BLaER1 treated with 17β-estradiol and CSF1 and Interleukin-3, amounts not matched to agents 10 nM and 100 nM (cell line): ENCODE results near the gene TRIM49C.
"Not testable (repeated sequence)": the region's sequence is repeated elsewhere in the genome, so short reads cannot be mapped to it uniquely, and the experiment has no call there.

ENCODE experiments used
- H3K27ac ChIP-seq, 11 experiments: shearing (Covaris generic); formaldehyde crosslinking; 2 replicates each; pipeline ENCODE4 v1.8.1; 2022
- H3K27me3 ChIP-seq, 11 experiments: shearing (Covaris generic); formaldehyde crosslinking; 2 replicates each; pipeline ENCODE4 v1.8.1; 2022
- H3K36me3 ChIP-seq, 11 experiments: shearing (Covaris generic); formaldehyde crosslinking; 2 replicates each; pipeline ENCODE4 v1.8.1; 2022
- H3K4me1 ChIP-seq, 10 experiments: shearing (Covaris generic); formaldehyde crosslinking; 2 replicates each; pipeline ENCODE4 v1.8.1; 2022
- H3K4me2 ChIP-seq, 11 experiments: shearing (Covaris generic); formaldehyde crosslinking; 2 replicates each; pipeline ENCODE4 v1.8.1; 2022
- H3K4me3 ChIP-seq, 10 experiments: shearing (Covaris generic); formaldehyde crosslinking; 2 replicates each; pipeline ENCODE4 v1.8.1; 2022
- H3K9ac ChIP-seq, 11 experiments: shearing (Covaris generic); formaldehyde crosslinking; 2 replicates each; pipeline ENCODE4 v1.8.1; 2022
- H3K9me3 ChIP-seq, 11 experiments: shearing (Covaris generic); formaldehyde crosslinking; replicated peaks in 1 of 11; 2 replicates each; pipeline ENCODE4 v1.8.1; 2022
- H4K20me1 ChIP-seq, 11 experiments: shearing (Covaris generic); formaldehyde crosslinking; 2 replicates each; pipeline ENCODE4 v1.8.1; 2022

TRIM49C gene

DNA sequence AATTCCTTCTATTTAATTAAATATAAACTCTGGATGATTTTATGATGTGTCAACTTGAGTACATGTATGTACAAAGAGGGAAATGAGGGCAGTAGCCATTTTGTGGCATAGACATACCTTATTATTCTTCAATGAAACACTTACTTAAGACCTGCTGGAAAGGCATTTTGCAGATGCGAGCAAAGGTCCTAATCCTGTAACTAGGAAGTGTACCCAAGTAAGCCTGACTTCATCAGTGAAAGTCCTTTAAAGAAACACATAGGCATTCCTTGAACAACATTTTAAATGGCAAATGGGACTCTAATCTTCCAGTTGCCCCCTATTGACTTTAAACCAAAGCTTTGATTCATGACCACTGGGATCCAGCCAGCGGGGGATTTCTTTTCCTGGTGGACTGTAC, at the start of gene TRIM49C:
Gene TRIM49C (plus strand): TSS at position 301 of the 400 bp plus-strand sequence. CDS start 4,106 bp downstream, outside the sequence.
- H3K4me2 ChIP-seq, H3K27me3 ChIP-seq, H3K9ac ChIP-seq, H3K36me3 ChIP-seq, H3K4me3 ChIP-seq, H3K9me3 ChIP-seq, H4K20me1 ChIP-seq, H3K4me1 ChIP-seq, H3K27ac ChIP-seq: not testable (repeated sequence)

GRCh38 chr11:90024184-90024583, 6.7 kb upstream of the TRIM49C start:
- H3K36me3 ChIP-seq, H4K20me1 ChIP-seq, H3K27me3 ChIP-seq, H3K9ac ChIP-seq, H3K4me2 ChIP-seq, H3K4me3 ChIP-seq, H3K4me1 ChIP-seq, H3K9me3 ChIP-seq, H3K27ac ChIP-seq: not testable (repeated sequence)

DNA sequence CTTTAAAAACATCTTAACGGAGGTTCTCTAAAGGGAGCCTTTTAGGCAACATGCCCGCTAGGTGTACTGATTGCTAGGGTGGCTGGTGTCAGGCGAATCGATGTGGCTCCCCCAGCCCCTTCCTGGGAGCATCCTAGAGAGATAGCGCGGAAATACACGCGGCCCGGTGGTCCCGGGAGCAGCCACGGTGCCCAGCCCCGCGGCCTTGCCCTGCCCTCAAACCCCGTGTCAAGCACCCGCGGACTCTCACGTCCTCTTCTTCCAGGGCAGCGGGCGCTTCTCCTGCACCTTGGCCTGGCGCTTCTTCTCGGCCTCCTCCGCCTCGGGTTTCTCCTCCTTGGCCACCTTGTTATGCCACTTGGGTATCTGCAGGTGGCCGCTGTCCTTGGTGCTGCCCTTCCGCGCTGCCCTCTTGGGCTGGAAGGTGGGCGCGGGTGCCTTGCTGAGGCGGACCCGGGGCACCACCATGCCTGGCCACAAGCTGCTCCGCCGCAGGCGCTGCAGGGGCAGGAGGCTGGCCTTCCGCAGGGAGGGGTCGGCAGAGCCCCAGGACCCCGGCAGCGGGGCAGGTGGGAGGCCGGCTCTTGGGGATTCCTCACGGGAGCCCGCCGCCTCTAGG, 20.8 kb downstream of the TRIM49C start:
- not testable (repeated sequence) for H3K9ac ChIP-seq, H3K4me1 ChIP-seq, H4K20me1 ChIP-seq, H3K9me3 ChIP-seq, H3K4me2 ChIP-seq, H3K36me3 ChIP-seq, H3K27me3 ChIP-seq, H3K4me3 ChIP-seq, H3K27ac ChIP-seq

GRCh38 chr11:90052311-90052710, 21.4 kb downstream of the TRIM49C start:
- H4K20me1 ChIP-seq, H3K27me3 ChIP-seq, H3K36me3 ChIP-seq, H3K4me2 ChIP-seq, H3K4me3 ChIP-seq, H3K9me3 ChIP-seq, H3K4me1 ChIP-seq, H3K27ac ChIP-seq, H3K9ac ChIP-seq: not testable (repeated sequence)

DNA sequence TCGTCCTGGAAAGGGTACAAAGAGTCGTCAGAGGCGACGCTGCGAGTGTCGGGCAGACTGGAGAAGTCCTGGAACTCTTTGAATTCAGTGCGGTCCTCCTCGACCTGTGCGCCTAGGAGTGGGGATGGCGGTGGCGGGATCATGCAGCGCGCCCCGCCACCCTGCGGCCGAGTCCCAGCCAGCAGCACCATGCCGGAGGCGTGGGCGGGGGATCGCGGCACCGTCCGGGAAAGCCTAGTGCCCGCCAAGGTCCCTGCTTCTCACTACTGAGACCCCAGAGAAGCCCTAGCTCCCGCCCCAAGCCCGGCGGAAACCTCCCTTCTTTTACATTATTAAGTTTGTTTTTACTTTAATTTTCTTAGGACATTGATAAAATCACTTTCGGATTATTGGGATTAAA, 22.6 kb downstream of the TRIM49C start:
- H3K4me2 ChIP-seq, H3K9ac ChIP-seq, H3K9me3 ChIP-seq, H3K4me3 ChIP-seq, H3K27ac ChIP-seq, H3K27me3 ChIP-seq, H3K4me1 ChIP-seq, H3K36me3 ChIP-seq, H4K20me1 ChIP-seq: not testable (repeated sequence)

DNA sequence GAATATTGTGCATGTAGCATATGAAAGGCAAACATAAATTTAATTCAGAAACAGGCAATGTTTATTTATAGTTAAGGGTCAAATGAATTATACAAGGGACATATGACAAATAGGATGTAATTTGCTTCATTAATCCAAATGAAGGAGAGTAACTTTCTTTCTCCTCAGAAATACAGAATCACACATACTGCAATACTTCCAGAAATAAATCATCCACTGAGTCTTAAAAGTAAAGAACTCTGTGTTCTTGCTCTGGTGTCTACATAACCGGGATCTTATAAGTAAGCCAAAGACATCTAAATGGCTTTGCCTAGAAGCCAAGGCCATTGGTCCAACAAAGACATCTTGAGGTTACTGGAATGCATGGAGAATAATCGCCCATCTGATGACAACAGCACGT, 54.7 kb downstream of the TRIM49C start, which contains the start of gene UBTFL1:
Gene UBTFL1 (plus strand): TSS at position 301 of the 400 bp plus-strand sequence. CDS start 0 bp downstream, at position 301.
- H4K20me1 ChIP-seq, H3K4me1 ChIP-seq, H3K36me3 ChIP-seq, H3K27me3 ChIP-seq, H3K9ac ChIP-seq, H3K27ac ChIP-seq, H3K9me3 ChIP-seq, H3K4me2 ChIP-seq, H3K4me3 ChIP-seq: not testable (repeated sequence)

- H3K27me3 ChIP-seq, H3K36me3 ChIP-seq, H4K20me1 ChIP-seq, H3K9me3 ChIP-seq, H3K27ac ChIP-seq, H3K4me2 ChIP-seq, H3K4me3 ChIP-seq, H3K4me1 ChIP-seq, H3K9ac ChIP-seq: not testable (repeated sequence)
Observed at GRCh38 chr11:90088731-90089130, 57.8 kb downstream of the TRIM49C start.
